Natural killer cell (primary cell): ENCODE data around the gene EPHA6. TPM values are rescaled to one million over a fixed set of nuclear protein-coding genes. Genes with fewer than 3 reads are reported as not detected.

Experiments
- ATAC-seq, 3 donors: fragments of 150-1000 bp in 2 of 3; fragments of 200-7000 bp in 1 of 3; cut with Tn5 transposase; 1 replicate in 1 of 3; 2 replicates in 2 of 3; pipeline ENCODE4 v1.10.0; 2021; ENCODE audit warnings: mild to moderate bottlenecking in 2 of 3, moderate library complexity in 2 of 3
- DNase-seq, 2 donors: peaks; one replicate each; pipeline versions ENCODE4 v3.0.0 to v3.0.0-alpha.2; 2013 to 2021; ENCODE audit warnings: mixed read lengths in 1 of 2
- H3K27ac ChIP-seq: one replicate; pipeline ENCODE4 v1.5.1; 2013; ENCODE audit warnings: mild to moderate bottlenecking, low read length
- H3K27me3 ChIP-seq: one replicate; pipeline ENCODE4 v1.6.1; 2013; ENCODE audit warnings: low read length; ENCODE audit not compliant: control insufficient read depth, insufficient read depth
- H3K36me3 ChIP-seq: one replicate; pipeline ENCODE4 v1.6.1; 2013; ENCODE audit warnings: low read length; ENCODE audit not compliant: control insufficient read depth, insufficient read depth
- H3K4me1 ChIP-seq: one replicate; pipeline ENCODE4 v1.6.1; 2013; ENCODE audit warnings: low read length; ENCODE audit not compliant: control insufficient read depth, insufficient read depth
- H3K4me3 ChIP-seq: one replicate; pipeline ENCODE4 v1.5.1; 2013; ENCODE audit warnings: low read length
- H3K9me3 ChIP-seq: one replicate; pipeline ENCODE4 v1.6.1; 2013; ENCODE audit warnings: low read length; ENCODE audit not compliant: control insufficient read depth, insufficient read depth
- H3K27ac Mint-ChIP-seq, 2 donors: one replicate each; pipeline ENCODE4 v1.8.0; 2022; ENCODE audit warnings: mild to moderate bottlenecking in 2 of 2, mixed read lengths in 2 of 2, moderate library complexity in 1 of 2
- H3K27me3 Mint-ChIP-seq, 2 donors: one replicate each; pipeline ENCODE4 v1.8.0; 2022; ENCODE audit warnings: low read depth in 2 of 2, mixed read lengths in 2 of 2
- H3K36me3 Mint-ChIP-seq: one replicate; pipeline ENCODE4 v1.8.0; 2022; ENCODE audit warnings: mixed read lengths
- H3K4me1 Mint-ChIP-seq, 2 donors: one replicate each; pipeline ENCODE4 v1.8.0; 2022; ENCODE audit warnings: mixed read lengths in 2 of 2
- H3K4me3 Mint-ChIP-seq: one replicate; pipeline ENCODE4 v1.8.0; 2022; ENCODE audit warnings: mild to moderate bottlenecking, moderate library complexity, mixed read lengths
- H3K9me3 Mint-ChIP-seq, 2 donors: one replicate each; pipeline ENCODE4 v1.8.0; 2022; ENCODE audit warnings: mixed read lengths in 2 of 2
- WGBS: methylation state at CpG from one replicate; pipeline ENCODE4 v1.1.7; 2013; ENCODE audit warnings: missing lambda C conversion rate; ENCODE audit not compliant: insufficient coverage; 5-methylcytosine and 5-hydroxymethylcytosine counted together
- intact Hi-C: fragments of 100-400 bp; cut with micrococcal nuclease; formaldehyde crosslinking; loops from one replicate; pipeline ENCODE4 v1.14.2; 2022
- total RNA-seq, 4 donors: library from RNA; stranded (reverse); fragments of 120-200 nt in 1 of 4; gene quantifications; one replicate each; pipeline versions ENCODE4 v1.2.3 to v1.2.4, GENCODE V29; 2013 to 2022
- TF ChIP-seq, protein P1 (sequence below): fragments of 200-600 bp; IDR thresholded peaks from one replicate; pipeline ENCODE4 v1.8.0; 2022; ENCODE audit warnings: antibody characterized with exemption

The EPHA6 gene
- total RNA-seq, 3 donors from 2014 or later (not counting 1 experiment from before 2014, with no cell fraction given): not detected

DNA sequence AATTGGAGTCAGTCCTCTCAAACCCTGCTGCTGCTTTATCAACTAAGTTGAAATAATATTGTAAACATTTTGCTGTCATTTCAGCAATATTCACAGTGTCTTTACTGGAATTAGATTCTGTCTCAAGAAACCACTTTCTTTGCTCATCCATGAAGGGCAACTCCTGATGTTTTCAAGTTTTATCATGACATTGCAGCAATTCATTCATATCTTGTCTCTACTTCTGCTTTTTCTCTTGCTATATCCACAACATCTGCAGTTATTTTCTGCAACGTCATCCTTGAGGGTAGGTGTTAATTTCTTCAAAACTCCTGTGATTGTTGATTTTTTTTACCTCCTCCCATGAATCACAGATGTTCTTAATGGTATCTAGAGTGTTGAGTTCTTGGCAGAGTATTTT lies 181.6 kb downstream of the EPHA6 start:
- Histone ChIP-seq H3K4me1 (no peaks in the 10 kb centered on the region), H3K27ac (no peak overlapping the region), H3K27me3 (no peaks in the 10 kb centered on the region), H3K4me3 (no peak overlapping the region), H3K9me3 (no peaks in the 10 kb centered on the region), H3K36me3 (no peaks in the 10 kb centered on the region)
- DNase-seq (no peak), ATAC-seq (no peak)
- Mint-ChIP-seq H3K9me3 (peaks cover 19 to 27% of the 10 kb centered on the region in 2 donors), H3K36me3 (no peaks in the 10 kb centered on the region), H3K27ac (no peak overlapping the region), H3K4me1 (no peaks in the 10 kb centered on the region), H3K4me3 (no peak overlapping the region), H3K27me3 (no peaks in the 10 kb centered on the region)
- intact Hi-C loops: no loop called here
- WGBS: no CpG with 5 or more reads among the region's 1 CpG
- TF ChIP-seq, protein P1, sequence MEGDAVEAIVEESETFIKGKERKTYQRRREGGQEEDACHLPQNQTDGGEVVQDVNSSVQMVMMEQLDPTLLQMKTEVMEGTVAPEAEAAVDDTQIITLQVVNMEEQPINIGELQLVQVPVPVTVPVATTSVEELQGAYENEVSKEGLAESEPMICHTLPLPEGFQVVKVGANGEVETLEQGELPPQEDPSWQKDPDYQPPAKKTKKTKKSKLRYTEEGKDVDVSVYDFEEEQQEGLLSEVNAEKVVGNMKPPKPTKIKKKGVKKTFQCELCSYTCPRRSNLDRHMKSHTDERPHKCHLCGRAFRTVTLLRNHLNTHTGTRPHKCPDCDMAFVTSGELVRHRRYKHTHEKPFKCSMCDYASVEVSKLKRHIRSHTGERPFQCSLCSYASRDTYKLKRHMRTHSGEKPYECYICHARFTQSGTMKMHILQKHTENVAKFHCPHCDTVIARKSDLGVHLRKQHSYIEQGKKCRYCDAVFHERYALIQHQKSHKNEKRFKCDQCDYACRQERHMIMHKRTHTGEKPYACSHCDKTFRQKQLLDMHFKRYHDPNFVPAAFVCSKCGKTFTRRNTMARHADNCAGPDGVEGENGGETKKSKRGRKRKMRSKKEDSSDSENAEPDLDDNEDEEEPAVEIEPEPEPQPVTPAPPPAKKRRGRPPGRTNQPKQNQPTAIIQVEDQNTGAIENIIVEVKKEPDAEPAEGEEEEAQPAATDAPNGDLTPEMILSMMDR: no peak

DNA sequence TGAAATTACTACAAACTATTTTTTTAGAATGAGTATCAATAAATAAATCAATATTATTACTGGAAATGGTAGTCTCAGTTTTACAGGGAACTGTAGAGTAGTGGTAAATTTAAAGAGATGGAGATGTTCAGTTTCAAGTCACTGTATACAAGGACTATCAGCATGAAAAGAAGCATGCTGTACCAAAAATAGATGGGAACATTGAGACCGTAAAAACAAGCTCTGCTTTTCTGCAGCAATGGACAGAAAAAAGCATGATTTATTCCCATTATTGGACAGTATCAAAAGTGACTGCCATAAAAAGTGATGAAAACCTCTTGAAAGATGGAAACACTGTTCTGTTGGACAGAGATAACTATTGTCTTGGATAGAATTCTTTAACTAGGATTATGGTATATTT lies 187.2 kb downstream of the EPHA6 start:
- H3K36me3 Mint-ChIP-seq: no peaks in the 10 kb centered on the region
- Histone ChIP-seq H3K4me3 (no peak overlapping the region), H3K36me3 (no peaks in the 10 kb centered on the region), H3K9me3 (no peaks in the 10 kb centered on the region), H3K27ac (no peak overlapping the region), H3K27me3 (no peaks in the 10 kb centered on the region), H3K4me1 (no peaks in the 10 kb centered on the region)
- no peak overlapping the region for H3K4me3 Mint-ChIP-seq
- H3K27me3 Mint-ChIP-seq: no peaks in the 10 kb centered on the region
- ATAC-seq: no peak
- 64% methylated on average over 1 of the region's 1 CpG for WGBS
- no peaks in the 10 kb centered on the region for H3K4me1 Mint-ChIP-seq
- intact Hi-C loops: no loop called here
- TF ChIP-seq, protein P1: no peak
- no peak overlapping the region for H3K27ac Mint-ChIP-seq
- peaks cover 10 to 16% of the 10 kb centered on the region in 2 donors for H3K9me3 Mint-ChIP-seq
- DNase-seq: no peak

DNA sequence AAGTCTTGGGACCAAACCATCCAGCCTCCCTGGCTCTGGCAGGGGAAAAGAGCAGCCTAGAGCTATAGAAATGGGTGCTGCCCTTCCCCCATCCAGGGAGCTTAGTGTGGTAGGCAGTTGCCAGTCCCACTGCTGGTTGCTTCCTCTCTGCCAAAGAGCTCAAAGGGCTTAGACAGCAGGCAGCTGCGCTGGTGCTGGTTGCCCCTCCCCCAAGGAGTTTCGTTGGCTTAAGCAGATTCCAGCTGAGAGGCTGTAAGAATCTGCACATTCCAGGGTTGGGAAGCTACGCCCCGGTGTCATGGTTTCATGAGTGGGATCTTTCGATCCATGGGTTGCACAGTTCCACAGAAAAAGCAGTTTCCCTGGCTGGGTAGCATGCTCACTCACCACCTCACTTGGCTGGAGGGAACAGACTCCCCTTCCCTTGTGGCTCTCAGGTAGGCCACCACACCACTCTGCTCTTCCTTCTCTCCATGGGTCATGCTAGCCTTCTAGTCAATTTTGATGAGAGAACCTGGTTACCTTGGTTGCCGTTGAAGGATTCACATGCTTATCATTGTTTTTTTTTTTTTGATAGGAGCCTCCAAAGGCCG lies 195.1 kb downstream of the EPHA6 start:
- Mint-ChIP-seq H3K4me1 (no peaks in the 10 kb centered on the region), H3K27me3 (no peaks in the 10 kb centered on the region), H3K9me3 (peaks cover 18 to 27% of the 10 kb centered on the region in 2 donors), H3K4me3 (no peak overlapping the region), H3K27ac (no peak overlapping the region), H3K36me3 (no peaks in the 10 kb centered on the region)
- no peaks in the 10 kb centered on the region for H3K4me1 ChIP-seq
- H3K36me3 ChIP-seq: no peaks in the 10 kb centered on the region
- no peaks in the 10 kb centered on the region for H3K27me3 ChIP-seq
- H3K27ac ChIP-seq: no peak overlapping the region
- no peak overlapping the region for H3K4me3 ChIP-seq
- 79% methylated on average over 7 of the region's 7 CpGs for WGBS
- DNase-seq (no peak), ATAC-seq (no peak)
- TF ChIP-seq, protein P1: no peak
- peaks cover 8% of the 10 kb centered on the region for H3K9me3 ChIP-seq
- intact Hi-C loops: no loop called here
